H1 (cell line): ENCODE data around the gene TEKTIP1. TPM values are rescaled to one million over a fixed set of nuclear protein-coding genes. Genes with fewer than 3 reads are reported as not detected.

Experiments used
- CTCF ChIA-PET: fragments of 300-600 bp; sonication (Branson Sonifier 250); formaldehyde crosslinking; loops from one replicate; lab custom pipeline; 2021; ENCODE audit not compliant: partially characterized antibody; lab: Charles Lee
- POLR2A ChIA-PET: fragments of 300-600 bp; sonication (Branson Sonifier 250); formaldehyde crosslinking; loops from one replicate; lab custom pipeline; 2021; ENCODE audit warnings: inconsistent platforms; ENCODE audit not compliant: partially characterized antibody; lab: Charles Lee
- DNase-seq, 2 experiments: peaks; one replicate each; pipeline versions ENCODE4 v3.0.0 to v3.0.0-alpha.2; 2010 to 2022; ENCODE audit warnings: low spot score in 2 of 2, low read depth in 1 of 2, mixed read lengths in 1 of 2
- FAIRE-seq: peaks from 2 replicates; lab custom pipeline; 2011; peaks lifted over from hg19 to GRCh38; lab: Jason Lieb, UNC
- H2AFZ ChIP-seq: 2 replicates; pipeline ENCODE4 v1.8.1; 2012; ENCODE audit warnings: low read length, inconsistent platforms
- H2AK5ac ChIP-seq: 2 replicates; pipeline ENCODE4 v1.6.1; 2013; ENCODE audit warnings: low read depth, low read length
- H2BK120ac ChIP-seq: replicated peaks from 2 replicates; pipeline ENCODE3; 2013; ENCODE audit warnings: low read depth, low read length, inconsistent platforms
- H2BK12ac ChIP-seq: 2 replicates; pipeline ENCODE4 v1.6.1; 2013; ENCODE audit warnings: low read depth, low read length
- H2BK15ac ChIP-seq: 2 replicates; pipeline ENCODE4 v1.6.1; 2013; ENCODE audit warnings: low read length
- H2BK20ac ChIP-seq: 2 replicates; pipeline ENCODE4 v1.6.1; 2013; ENCODE audit warnings: low read length
- H2BK5ac ChIP-seq: 2 replicates; pipeline ENCODE4 v1.6.1; 2013; ENCODE audit warnings: low read depth, low read length
- H3K14ac ChIP-seq: 2 replicates; pipeline ENCODE4 v1.6.1; 2013; ENCODE audit warnings: inconsistent platforms; ENCODE audit not compliant: insufficient read length
- H3K18ac ChIP-seq: 2 replicates; pipeline ENCODE4 v1.6.1; 2013; ENCODE audit warnings: low read length; ENCODE audit errors: extremely low read depth
- H3K23ac ChIP-seq: 2 replicates; pipeline ENCODE4 v1.6.1; 2013; ENCODE audit warnings: inconsistent platforms; ENCODE audit not compliant: insufficient read length
- H3K23me2 ChIP-seq: 2 replicates; pipeline ENCODE4 v1.6.1; 2013; ENCODE audit warnings: low read depth, low read length
- H3K27ac ChIP-seq: 2 replicates; pipeline ENCODE4 v1.6.1; 2011; ENCODE audit warnings: low read depth, low read length, inconsistent platforms
- H3K27me3 ChIP-seq, 4 experiments: replicated peaks in 1 of 4; 1 replicate in 1 of 4; 2 replicates in 3 of 4; pipeline versions ENCODE4 v1.6.1 to v1.8.1; 2011 to 2013; ENCODE audit warnings: low read length in 3 of 4, mild to moderate bottlenecking in 3 of 4, inconsistent platforms in 2 of 4, mixed read lengths in 2 of 4, moderate library complexity in 1 of 4; ENCODE audit not compliant: control insufficient read depth in 3 of 4, insufficient read depth in 3 of 4; ENCODE audit errors: extremely low read depth in 1 of 4
- H3K36me3 ChIP-seq, 4 experiments: 2 replicates each; pipeline versions ENCODE4 v1.6.1 to v1.8.1; 2011 to 2013; ENCODE audit warnings: mild to moderate bottlenecking in 4 of 4, low read length in 3 of 4, moderate library complexity in 2 of 4, control low read depth in 1 of 4, inconsistent platforms in 1 of 4; ENCODE audit not compliant: insufficient read depth in 4 of 4, control insufficient read depth in 2 of 4
- H3K4ac ChIP-seq: replicated peaks from 2 replicates; pipeline ENCODE3; 2013; ENCODE audit warnings: low read length, low read depth, mixed read lengths, inconsistent platforms; ENCODE audit not compliant: insufficient read length
- H3K4me1 ChIP-seq, 4 experiments: replicated peaks in 1 of 4; 1 replicate in 1 of 4; 2 replicates in 3 of 4; pipeline versions ENCODE4 v1.6.1 to v1.8.1; 2011 to 2013; ENCODE audit warnings: low read length in 3 of 4, inconsistent platforms in 2 of 4, mixed read lengths in 1 of 4; ENCODE audit not compliant: insufficient read depth in 4 of 4, control insufficient read depth in 3 of 4
- H3K4me2 ChIP-seq, 2 experiments: 2 replicates each; pipeline versions ENCODE4 v1.6.1 to v1.8.1; 2011 to 2013; ENCODE audit warnings: low read depth in 2 of 2, low read length in 2 of 2, control low read depth in 1 of 2, inconsistent platforms in 1 of 2, mild to moderate bottlenecking in 1 of 2; ENCODE audit not compliant: insufficient read depth in 1 of 2
- H3K4me3 ChIP-seq, 4 experiments: fragments of 200-600, 300-600 bp in 1 of 4; sonication (generic), shearing (Covaris generic), sonication (Bioruptor Twin) in 1 of 4; 2 replicates each; pipeline versions ENCODE4 v1.5.1 to v1.8.1; 2011 to 2016; ENCODE audit warnings: low read length in 4 of 4, low read depth in 3 of 4, control low read depth in 2 of 4, inconsistent platforms in 2 of 4, mild to moderate bottlenecking in 2 of 4, mixed read lengths in 1 of 4, moderate library complexity in 1 of 4; ENCODE audit not compliant: insufficient read depth in 2 of 4; ENCODE audit errors: extremely low read depth in 1 of 4
- H3K56ac ChIP-seq: replicated peaks from 2 replicates; pipeline ENCODE3; 2013; ENCODE audit warnings: low read depth, mild to moderate bottlenecking, mixed read lengths, low read length, inconsistent platforms; ENCODE audit not compliant: insufficient read length
- H3K79me1 ChIP-seq: 2 replicates; pipeline ENCODE4 v1.6.1; 2013; ENCODE audit warnings: low read depth, low read length, control low read depth
- H3K79me2 ChIP-seq, 2 experiments: 2 replicates each; pipeline versions ENCODE4 v1.6.1 to v1.8.1; 2012 to 2013; ENCODE audit warnings: low read length in 2 of 2, mild to moderate bottlenecking in 2 of 2, inconsistent platforms in 1 of 2; ENCODE audit not compliant: insufficient read depth in 2 of 2, control insufficient read depth in 1 of 2
- H3K9ac ChIP-seq, 4 experiments: replicated peaks in 1 of 4; 1 replicate in 1 of 4; 2 replicates in 3 of 4; pipeline versions ENCODE4 v1.6.1 to v1.8.1; 2011 to 2013; ENCODE audit warnings: low read depth in 3 of 4, low read length in 3 of 4, control low read depth in 2 of 4, mild to moderate bottlenecking in 2 of 4, moderate library complexity in 2 of 4, inconsistent platforms in 1 of 4; ENCODE audit errors: extremely low read depth in 1 of 4
- H3K9me3 ChIP-seq, 2 experiments: 2 replicates each; pipeline versions ENCODE4 v1.6.1 to v1.8.1; 2012 to 2013; ENCODE audit warnings: mild to moderate bottlenecking in 2 of 2, moderate library complexity in 2 of 2, control low read depth in 1 of 2, inconsistent platforms in 1 of 2, low read depth in 1 of 2, low read length in 1 of 2, mixed read lengths in 1 of 2; ENCODE audit not compliant: insufficient read depth in 2 of 2
- H4K20me1 ChIP-seq, 2 experiments: replicated peaks in 1 of 2; 2 replicates each; pipeline versions ENCODE3 to v1.8.1; 2011 to 2013; ENCODE audit warnings: inconsistent platforms in 2 of 2, low read length in 2 of 2, mild to moderate bottlenecking in 1 of 2; ENCODE audit not compliant: insufficient read depth in 2 of 2, control insufficient read depth in 1 of 2
- H4K5ac ChIP-seq: 2 replicates; pipeline ENCODE4 v1.6.1; 2013; ENCODE audit warnings: low read length, low read depth, mixed read lengths, inconsistent platforms; ENCODE audit not compliant: insufficient read length
- H4K8ac ChIP-seq: 2 replicates; pipeline ENCODE4 v1.8.0; 2013; ENCODE audit warnings: mild to moderate bottlenecking, moderate library complexity, low read length, inconsistent platforms; ENCODE audit not compliant: insufficient read depth; ENCODE audit errors: extremely low read depth
- H4K91ac ChIP-seq: replicated peaks from 2 replicates; pipeline ENCODE3; 2013; ENCODE audit warnings: low read length, mixed read lengths, inconsistent platforms; ENCODE audit not compliant: insufficient read length
- BCL11A ChIP-seq, 2 experiments: IDR thresholded peaks; one replicate each; pipeline ENCODE4 v1.6.1; 2011; ENCODE audit warnings: low read depth in 2 of 2, low read length in 2 of 2, mild to moderate bottlenecking in 2 of 2
- CHD1 ChIP-seq: IDR thresholded peaks from 2 replicates; pipeline ENCODE4 v1.6.1; 2012; ENCODE audit warnings: low read depth, low read length, improper control_type of control experiment
- CTCF ChIP-seq, 3 experiments: IDR thresholded peaks; 1 replicate in 2 of 3; 2 replicates in 1 of 3; pipeline versions ENCODE4 v1.5.1 to v1.6.1; 2011; ENCODE audit warnings: low read length in 3 of 3, mild to moderate bottlenecking in 3 of 3, inconsistent platforms in 2 of 3, low read depth in 1 of 3, moderate library complexity in 1 of 3; ENCODE audit not compliant: insufficient read depth in 1 of 3; ENCODE audit errors: control extremely low read depth in 1 of 3
- EP300 ChIP-seq, 2 experiments: IDR thresholded peaks; 1 replicate in 1 of 2; 2 replicates in 1 of 2; pipeline ENCODE4 v1.6.1; 2011 to 2012; ENCODE audit warnings: low read depth in 2 of 2, low read length in 2 of 2, mild to moderate bottlenecking in 2 of 2, borderline replicate concordance in 1 of 2, inconsistent platforms in 1 of 2, moderate library complexity in 1 of 2
- PHF8 ChIP-seq: fragments of 200-600 bp; sonication (generic); conservative IDR thresholded peaks from 2 replicates; pipeline ENCODE4 v1.7.1; 2012; ENCODE audit warnings: low read depth, mild to moderate bottlenecking, inconsistent platforms, low read length, moderate library complexity
- RBBP5 ChIP-seq: IDR thresholded peaks from 2 replicates; pipeline ENCODE4 v1.7.1; 2012; ENCODE audit warnings: low read depth, mild to moderate bottlenecking, inconsistent platforms, low read length, moderate library complexity, borderline replicate concordance
- YY1 ChIP-seq: IDR thresholded peaks from 2 replicates; pipeline ENCODE4 v1.6.1; 2011; ENCODE audit warnings: low read depth, mild to moderate bottlenecking, low read length
- WGBS, 2 experiments: shearing (Covaris generic) in 1 of 2; methylation state at CpG; one replicate each; pipeline versions ENCODE4 v1.1.6 to v1.1.7; 2013 to 2015; ENCODE audit warnings: low lambda C conversion rate in 2 of 2, mixed read lengths in 2 of 2, inconsistent platforms in 1 of 2, low coverage in 1 of 2, missing lambda C conversion rate in 1 of 2; ENCODE audit not compliant: insufficient replicate concordance in 2 of 2, insufficient coverage in 1 of 2, insufficient read length in 1 of 2; ENCODE audit errors: extremely low coverage in 1 of 2, missing lambda C conversion rate in 1 of 2; 5-methylcytosine and 5-hydroxymethylcytosine counted together
- polyA plus RNA-seq, 7 experiments: library from polyadenylated mRNA; depleted of rRNA in 3 of 7; stranded (reverse) in 5 of 7; unstranded in 2 of 7; fragments of >200 nt in 5 of 7; fragments of 200-250 nt in 2 of 7; gene quantifications; 1 replicate in 5 of 7; 2 replicates in 1 of 7; 4 replicates in 1 of 7; pipeline versions ENCODE4 v1.2.1 to v1.2.3, GENCODE V29; 2011 to 2013; ENCODE audit warnings: missing spikeins in 2 of 7, mixed read lengths in 2 of 7
- total RNA-seq: library from RNA; stranded (reverse); fragmentation: NEBNext Ultra II Directional; extraction: Animal tissue kit (Norgen Biotek cat#: 25700); gene quantifications from 2 replicates; pipeline ENCODE4 v1.2.1, GENCODE V29; 2021

Gene TEKTIP1
- total and polyA plus RNA-seq, 2 of the 8 experiments (the other 6 are each of a cell fraction or from before 2014, with no cell fraction given) = 1.1 TPM; not detected in 1

GRCh38 chr19:3505598-3506383, 33.2 kb upstream of the TEKTIP1 start, which contains the start of gene FZR1:
TSS of gene FZR1 (plus strand) at chr19:3506311. CDS start at chr19:3522990, 16,679 bp downstream.
- peak within 1 kb of the TSS; percentile 86 for H3K56ac ChIP-seq
- peak within 1 kb of the TSS; percentile 75; the same call in 1 of the 2 replicates for H2BK12ac ChIP-seq
- H3K23ac ChIP-seq = peak within 1 kb of the TSS; percentile 28
- ChIA-PET CTCF (no interaction called here), POLR2A (interaction anchor here (0.9 to 1.5 kb wide), 4 partner anchors 9 to 33 kb away, joined by 3 to 6 read pairs (median 4); partner anchors contain the start of gene TEKTIP1)
- H2BK20ac ChIP-seq = no peak within 1 kb of the TSS
- peaks cover 13 to 21% of the 10 kb centered on the region in 2 experiments for H4K20me1 ChIP-seq
- no peak within 1 kb of the TSS for H2AK5ac ChIP-seq
- peak within 1 kb of the TSS; percentile 99 for H4K5ac ChIP-seq
- peaks cover 18% of the 10 kb centered on the region for H3K23me2 ChIP-seq
- H2BK15ac ChIP-seq = 0 out of 2 replicates have a peak within 1 kb of the TSS, but pooled peaks have one; percentile 18
- H3K79me1 ChIP-seq = peaks cover 15% of the 10 kb centered on the region
- peak within 1 kb of the TSS; percentile 95 for H2BK120ac ChIP-seq
- peak within 1 kb of the TSS; percentile 98 for H4K91ac ChIP-seq
- H3K27ac ChIP-seq = peak within 1 kb of the TSS; percentile 90
- WGBS, 2 experiments = 4% methylated on average over 66 of the region's 79 CpGs; no CpG with 5 or more reads in 1 of the 2 experiments
- H3K18ac ChIP-seq = peak within 1 kb of the TSS; percentile 93
- H3K9ac ChIP-seq = peak within 1 kb of the TSS; percentile 6 to 73 (median 58)
- peak within 1 kb of the TSS; percentile 96 for H2BK5ac ChIP-seq
- peak within 1 kb of the TSS; percentile 95 for H4K8ac ChIP-seq
- no peak within 1 kb of the TSS for H3K14ac ChIP-seq
- peak within 1 kb of the TSS; percentile 37; the same call in 1 of the 2 replicates for H2AFZ ChIP-seq
- no peaks in the 10 kb centered on the region for H3K27me3 ChIP-seq
- H3K36me3 ChIP-seq = no peaks in the 10 kb centered on the region; a peak in 2 of 8 replicates
- FAIRE-seq (peak; percentile 24), DNase-seq (peak; percentile 93 to 98)
- peak within 1 kb of the TSS; percentile 95 to 99 for H3K4me2 ChIP-seq
- H3K9me3 ChIP-seq = no peaks in the 10 kb centered on the region
- H3K4me3 ChIP-seq = peak within 1 kb of the TSS; percentile 44 to 98 (median 58)
- H3K4me1 ChIP-seq = peaks cover 0 to 9% (median 7%) of the 10 kb centered on the region in 4 experiments; a peak in 3 of 7 replicates
- peak within 1 kb of the TSS; percentile 85 for H3K4ac ChIP-seq
- H3K79me2 ChIP-seq = peaks cover 0 to 25% of the 10 kb centered on the region in 2 experiments; a peak in 2 of 4 replicates
- TF ChIP-seq YY1 = peak; percentile 91; the same call in 1 of the 2 replicates
- TF ChIP-seq BCL11A (IDR thresholded peaks at IDR 0.05; ENCODE audit: low read depth in 2 of 2, low read length in 2 of 2) = no peak
- peak; percentile 28; the same call in 1 of the 2 replicates for TF ChIP-seq PHF8
- TF ChIP-seq CHD1 = no peak
- peak in 1 of 2 experiments; percentile 16; a peak in 1 of 3 replicates for TF ChIP-seq EP300 (IDR thresholded peaks at IDR 0.05; ENCODE audit: borderline replicate concordance in 1 of 2, low read depth in 2 of 2, low read length in 2 of 2)
- TF ChIP-seq CTCF (IDR thresholded peaks at IDR 0.05; ENCODE audit: control extremely low read depth in 1 of 3, insufficient read depth in 1 of 3, low read depth in 1 of 3, low read length in 3 of 3) = no peak
- TF ChIP-seq RBBP5 = peak; percentile 57; the same call in 1 of the 2 replicates
